GM12878 (cell line): Measurements from ENCODE around the gene PTPN21. TPM values are rescaled to one million over a fixed set of nuclear protein-coding genes. Genes with fewer than 3 reads are reported as not detected.

ENCODE experiments used
- ATAC-seq: fragments of 200-7000 bp; cut with Tn5 transposase; 3 replicates; pipeline ENCODE4 v1.9.1; 2020; ENCODE audit warnings: mild to moderate bottlenecking, moderate library complexity
- BruUV-seq: library from RNA; stranded (reverse); fragments of 400-500 nt; replicated peaks from 2 replicates; lab custom pipeline; 2021; lab: Mats Ljungman, UMichigan
- CTCF ChIA-PET: fragments of 300-600 bp; sonication (Branson Sonifier 250); formaldehyde crosslinking; extraction: SDS; loops from one replicate; lab custom pipeline; 2021; ENCODE audit warnings: inconsistent platforms; lab: Yijun Ruan, JAX
- POLR2A ChIA-PET: fragments of 350-600 bp; formaldehyde crosslinking; extraction: SDS; loops from one replicate; lab custom pipeline; 2021; ENCODE audit warnings: inconsistent platforms; lab: Charles Lee
- RAD21 ChIA-PET: fragments of 300-600 bp; sonication (Branson Sonifier 250); formaldehyde crosslinking; loops from one replicate; lab custom pipeline; 2023; ENCODE audit warnings: antibody characterized with exemption; ENCODE audit not compliant: unreplicated experiment; lab: Charles Lee
- SMC1A ChIA-PET: fragments of 300-600 bp; sonication (Branson Sonifier 250); formaldehyde crosslinking; loops from one replicate; lab custom pipeline; 2023; ENCODE audit not compliant: unreplicated experiment, uncharacterized antibody; lab: Charles Lee
- DNase-seq: peaks from one replicate; pipeline ENCODE4 v3.0.0-alpha.2; 2011; ENCODE audit warnings: low read depth, low spot score
- FAIRE-seq: peaks from 3 replicates; lab custom pipeline; 2011; peaks lifted over from hg19 to GRCh38; lab: Jason Lieb, UNC
- H2AFZ ChIP-seq: 2 replicates; pipeline ENCODE4 v1.6.0; 2011; ENCODE audit warnings: low read depth, low read length, control low read depth; ENCODE audit not compliant: control insufficient read depth
- H3K27ac ChIP-seq: 2 replicates; pipeline ENCODE4 v1.5.1; 2011; ENCODE audit warnings: control low read depth; ENCODE audit not compliant: control insufficient read depth, insufficient read depth
- H3K27me3 ChIP-seq, 2 experiments: replicated peaks in 1 of 2; 2 replicates each; pipeline versions ENCODE4 v1.6.0 to v1.6.1; 2011; ENCODE audit warnings: low read length in 1 of 2; ENCODE audit not compliant: control insufficient read depth in 2 of 2, insufficient read depth in 2 of 2
- H3K36me3 ChIP-seq, 2 experiments: 2 replicates each; pipeline ENCODE4 v1.5.1; 2011; ENCODE audit warnings: low read length in 1 of 2; ENCODE audit not compliant: control insufficient read depth in 2 of 2, insufficient read depth in 2 of 2
- H3K4me1 ChIP-seq: 2 replicates; pipeline ENCODE4 v1.6.1; 2011; ENCODE audit warnings: mild to moderate bottlenecking, low read length, moderate library complexity, mixed read lengths; ENCODE audit not compliant: control insufficient read depth, insufficient read depth
- H3K4me2 ChIP-seq: 2 replicates; pipeline ENCODE4 v1.6.0; 2011; ENCODE audit warnings: control low read depth; ENCODE audit not compliant: control insufficient read depth, insufficient read depth
- H3K4me3 ChIP-seq: fragments of 200-600 bp; sonication (generic); 2 replicates; pipeline ENCODE4 v1.5.1; 2016
- H3K79me2 ChIP-seq: 2 replicates; pipeline ENCODE4 v1.6.0; 2011; ENCODE audit warnings: low read length; ENCODE audit not compliant: control insufficient read depth, insufficient read depth
- H3K9ac ChIP-seq: 2 replicates; pipeline ENCODE4 v1.8.0; 2011; ENCODE audit warnings: low read length, control low read depth, mixed read lengths; ENCODE audit not compliant: control insufficient read depth, insufficient read depth
- H3K9me3 ChIP-seq: replicated peaks from 3 replicates; pipeline ENCODE4 v1.5.1; 2011; ENCODE audit warnings: mild to moderate bottlenecking, low read length; ENCODE audit not compliant: control insufficient read depth, insufficient read depth
- H4K20me1 ChIP-seq: 2 replicates; pipeline ENCODE4 v1.6.0; 2011; ENCODE audit not compliant: control insufficient read depth, insufficient read depth
- CBFB ChIP-seq: IDR thresholded peaks from 2 replicates; pipeline ENCODE4 v1.6.1; 2016; ENCODE audit warnings: antibody characterized with exemption, low read depth
- FOXM1 ChIP-seq: IDR thresholded peaks from 2 replicates; pipeline ENCODE4 v1.6.1; 2012; ENCODE audit warnings: low read depth, mild to moderate bottlenecking, inconsistent platforms, low read length, moderate library complexity
- HDAC6 ChIP-seq: fragments of 200-600 bp; sonication (generic); IDR thresholded peaks from one replicate; pipeline ENCODE4 v1.8.0; 2017; ENCODE audit warnings: antibody characterized with exemption; ENCODE audit not compliant: unreplicated experiment
- KAT2A ChIP-seq: conservative IDR thresholded peaks from 2 replicates; pipeline ENCODE4 v1.6.1; 2011; ENCODE audit warnings: low read depth, low read length; ENCODE audit not compliant: control insufficient read depth
- NR2F1 ChIP-seq: fragments of 450-650 bp; conservative IDR thresholded peaks from 2 replicates; pipeline ENCODE4 v1.6.1; 2017; ENCODE audit warnings: mild to moderate bottlenecking
- PML ChIP-seq: IDR thresholded peaks from 2 replicates; pipeline ENCODE4 v1.6.1; 2012; ENCODE audit warnings: low read length, inconsistent platforms
- POU2F2 ChIP-seq: IDR thresholded peaks from 3 replicates; pipeline ENCODE4 v1.6.1; 2011; ENCODE audit warnings: low read depth, mild to moderate bottlenecking, low read length, borderline replicate concordance
- SMAD5 ChIP-seq: IDR thresholded peaks from 2 replicates; pipeline ENCODE4 v1.6.1; 2016; ENCODE audit warnings: antibody characterized with exemption, low read depth
- SMARCA5 ChIP-seq: fragments of 450-650 bp; IDR thresholded peaks from 2 replicates; pipeline ENCODE4 v1.6.1; 2017; ENCODE audit warnings: mild to moderate bottlenecking
- WRNIP1 ChIP-seq: IDR thresholded peaks from 2 replicates; pipeline ENCODE4 v1.6.1; 2011; ENCODE audit warnings: low read depth, low read length, improper control_type of control experiment, borderline replicate concordance
- ZNF207 ChIP-seq: fragments of 450-650 bp; IDR thresholded peaks from 2 replicates; pipeline ENCODE4 v1.6.1; 2014; ENCODE audit warnings: antibody characterized with exemption, mild to moderate bottlenecking, borderline replicate concordance
- ZNF24 ChIP-seq: fragments of 450-650 bp; IDR thresholded peaks from 2 replicates; pipeline ENCODE4 v1.6.1; 2017; ENCODE audit warnings: antibody characterized with exemption, mild to moderate bottlenecking
- ZNF384 ChIP-seq: IDR thresholded peaks from 2 replicates; pipeline ENCODE4 v1.6.1; 2012; ENCODE audit warnings: low read depth, mild to moderate bottlenecking, low read length, improper control_type of control experiment, borderline replicate concordance
- ZNF622 ChIP-seq: fragments of 450-650 bp; IDR thresholded peaks from 2 replicates; pipeline ENCODE4 v1.6.1; 2017; ENCODE audit warnings: mild to moderate bottlenecking, inconsistent platforms
- WGBS: methylation state at CpG from one replicate; pipeline ENCODE4 v1.1.6; 2016; ENCODE audit warnings: low lambda C conversion rate; ENCODE audit not compliant: insufficient replicate concordance, insufficient coverage; ENCODE audit errors: missing lambda C conversion rate; 5-methylcytosine and 5-hydroxymethylcytosine counted together
- in situ Hi-C: fragments of 300-500 bp; cut with MboI; formaldehyde crosslinking; loops from 9 replicates; pipeline ENCODE4 v1.14.3; 2018; ENCODE audit warnings: mixed read lengths
- intact Hi-C: fragments of 100-400 bp; cut with micrococcal nuclease; formaldehyde crosslinking; loops from one replicate; pipeline ENCODE4 v1.14.2; 2022; ENCODE audit not compliant: unreplicated experiment
- polyA plus RNA-seq, 11 experiments: library from polyadenylated mRNA; depleted of rRNA in 4 of 11; unstranded in 6 of 11; stranded (reverse) in 5 of 11; fragments of >200 nt; fragmentation: Nextera tagmentation in 4 of 11; fragmentation: Illumina TruSeq in 1 of 11; extraction: Ambion mirVana in 4 of 11; extraction: Trizol in 1 of 11; gene quantifications; 1 replicate in 1 of 11; 2 replicates in 10 of 11; pipeline versions ENCODE4 v1.2.1 to v1.2.3, GENCODE V29; 2011 to 2016; ENCODE audit warnings: inconsistent platforms in 2 of 11, missing spikeins in 2 of 11, low read depth in 1 of 11
- total RNA-seq, 4 experiments: library from RNA; depleted of rRNA in 3 of 4; stranded (reverse); fragments of >200 nt in 3 of 4; fragmentation: Illumina TruSeq in 1 of 4; extraction: Trizol in 1 of 4; gene quantifications; 2 replicates each; pipeline versions ENCODE4 v1.2.1 to v1.2.3, GENCODE V29; 2013 to 2021
- TF ChIP-seq, protein P1 (sequence below): IDR thresholded peaks from 2 replicates; pipeline ENCODE4 v1.6.1; 2011; ENCODE audit warnings: borderline replicate concordance, low read depth, mild to moderate bottlenecking, moderate library complexity, mixed read lengths, low read length; ENCODE audit not compliant: insufficient read depth; ENCODE audit errors: extremely low read length
- TF ChIP-seq, protein P2 (sequence below): fragments of 150-350 bp; IDR thresholded peaks from 2 replicates; pipeline ENCODE4 v1.6.1; 2016; ENCODE audit warnings: low read depth, low read length
- TF ChIP-seq, protein P3 (sequence below): IDR thresholded peaks from 2 replicates; pipeline ENCODE4 v1.6.1; 2012; ENCODE audit warnings: improper control_type of control experiment, low read depth, low read length; ENCODE audit not compliant: insufficient replicate concordance

Gene PTPN21
- total and polyA plus RNA-seq, 10 of the 15 experiments (the other 5 are each of a cell fraction or from before 2014, with no cell fraction given), result 0.01 to 0.23 (median 0.04) TPM; not detected in 3

DNA sequence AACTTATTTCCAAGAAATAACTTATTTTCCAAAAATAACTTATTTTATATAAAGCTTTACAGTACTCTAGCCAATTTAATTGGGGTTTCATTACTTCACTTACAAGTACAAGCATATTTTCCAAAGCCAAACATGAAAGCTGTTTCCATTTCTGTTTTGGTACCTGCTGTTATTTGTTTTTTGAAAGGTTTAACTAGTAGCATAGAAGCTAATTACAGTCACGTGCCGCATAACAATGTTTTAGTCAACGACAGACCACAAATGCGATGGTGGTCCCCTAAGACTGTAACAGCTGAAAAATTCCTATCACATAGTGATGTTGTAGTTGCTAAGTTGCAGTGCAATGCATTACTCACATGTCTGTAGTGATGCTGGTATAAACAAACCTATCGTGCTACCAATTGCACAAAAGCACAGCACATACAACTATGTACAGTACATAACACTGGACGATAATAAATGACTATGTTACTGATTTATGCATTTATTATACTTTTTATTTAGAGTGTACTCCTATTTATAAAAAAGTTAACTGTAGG, 21.7 kb downstream of the PTPN21 start:
- WGBS, result 70% methylated on average over 6 of the region's 6 CpGs
- H3K27me3 ChIP-seq, result no peaks in the 10 kb centered on the region
- H3K36me3 ChIP-seq, result no peaks in the 10 kb centered on the region
- no peak for FAIRE-seq
- no peak overlapping the region for H2AFZ ChIP-seq
- ChIA-PET CTCF (no interaction called here), SMC1A (interaction anchor here (1.2 kb wide), 1 partner anchor 9 kb away, joined by 3 read pairs; no protein-coding TSS in a partner anchor), RAD21 (no interaction called here), POLR2A (no interaction called here)
- H3K79me2 ChIP-seq, result no peaks in the 10 kb centered on the region
- H3K4me1 ChIP-seq, result no peaks in the 10 kb centered on the region
- H4K20me1 ChIP-seq, result no peaks in the 10 kb centered on the region
- in situ Hi-C loops (no loop called here), intact Hi-C loops (no loop called here)
- no peaks in the 10 kb centered on the region; the same call in 2 of the 3 replicates for H3K9me3 ChIP-seq
- H3K4me3 ChIP-seq, result no peak overlapping the region
- no peak for ATAC-seq
- no peak for DNase-seq
- H3K27ac ChIP-seq, result no peak overlapping the region
- H3K9ac ChIP-seq, result no peak overlapping the region
- no peak overlapping the region for H3K4me2 ChIP-seq
- BruUV-seq, result no TSS peak
- TF ChIP-seq, protein P1, sequence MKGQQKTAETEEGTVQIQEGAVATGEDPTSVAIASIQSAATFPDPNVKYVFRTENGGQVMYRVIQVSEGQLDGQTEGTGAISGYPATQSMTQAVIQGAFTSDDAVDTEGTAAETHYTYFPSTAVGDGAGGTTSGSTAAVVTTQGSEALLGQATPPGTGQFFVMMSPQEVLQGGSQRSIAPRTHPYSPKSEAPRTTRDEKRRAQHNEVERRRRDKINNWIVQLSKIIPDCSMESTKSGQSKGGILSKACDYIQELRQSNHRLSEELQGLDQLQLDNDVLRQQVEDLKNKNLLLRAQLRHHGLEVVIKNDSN, result no peak
- TF ChIP-seq SMAD5 (no peak), KAT2A (no peak), FOXM1 (no peak), POU2F2 (no peak), HDAC6 (no peak), PML (no peak), WRNIP1 (no peak), ZNF384 (no peak), CBFB (no peak), ZNF207 (no peak), ZNF622 (no peak), ZNF24 (no peak), NR2F1 (no peak), SMARCA5 (no peak)
- TF ChIP-seq, protein P2, sequence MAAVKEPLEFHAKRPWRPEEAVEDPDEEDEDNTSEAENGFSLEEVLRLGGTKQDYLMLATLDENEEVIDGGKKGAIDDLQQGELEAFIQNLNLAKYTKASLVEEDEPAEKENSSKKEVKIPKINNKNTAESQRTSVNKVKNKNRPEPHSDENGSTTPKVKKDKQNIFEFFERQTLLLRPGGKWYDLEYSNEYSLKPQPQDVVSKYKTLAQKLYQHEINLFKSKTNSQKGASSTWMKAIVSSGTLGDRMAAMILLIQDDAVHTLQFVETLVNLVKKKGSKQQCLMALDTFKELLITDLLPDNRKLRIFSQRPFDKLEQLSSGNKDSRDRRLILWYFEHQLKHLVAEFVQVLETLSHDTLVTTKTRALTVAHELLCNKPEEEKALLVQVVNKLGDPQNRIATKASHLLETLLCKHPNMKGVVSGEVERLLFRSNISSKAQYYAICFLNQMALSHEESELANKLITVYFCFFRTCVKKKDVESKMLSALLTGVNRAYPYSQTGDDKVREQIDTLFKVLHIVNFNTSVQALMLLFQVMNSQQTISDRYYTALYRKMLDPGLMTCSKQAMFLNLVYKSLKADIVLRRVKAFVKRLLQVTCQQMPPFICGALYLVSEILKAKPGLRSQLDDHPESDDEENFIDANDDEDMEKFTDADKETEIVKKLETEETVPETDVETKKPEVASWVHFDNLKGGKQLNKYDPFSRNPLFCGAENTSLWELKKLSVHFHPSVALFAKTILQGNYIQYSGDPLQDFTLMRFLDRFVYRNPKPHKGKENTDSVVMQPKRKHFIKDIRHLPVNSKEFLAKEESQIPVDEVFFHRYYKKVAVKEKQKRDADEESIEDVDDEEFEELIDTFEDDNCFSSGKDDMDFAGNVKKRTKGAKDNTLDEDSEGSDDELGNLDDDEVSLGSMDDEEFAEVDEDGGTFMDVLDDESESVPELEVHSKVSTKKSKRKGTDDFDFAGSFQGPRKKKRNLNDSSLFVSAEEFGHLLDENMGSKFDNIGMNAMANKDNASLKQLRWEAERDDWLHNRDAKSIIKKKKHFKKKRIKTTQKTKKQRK, result no peak
- TF ChIP-seq, protein P3, sequence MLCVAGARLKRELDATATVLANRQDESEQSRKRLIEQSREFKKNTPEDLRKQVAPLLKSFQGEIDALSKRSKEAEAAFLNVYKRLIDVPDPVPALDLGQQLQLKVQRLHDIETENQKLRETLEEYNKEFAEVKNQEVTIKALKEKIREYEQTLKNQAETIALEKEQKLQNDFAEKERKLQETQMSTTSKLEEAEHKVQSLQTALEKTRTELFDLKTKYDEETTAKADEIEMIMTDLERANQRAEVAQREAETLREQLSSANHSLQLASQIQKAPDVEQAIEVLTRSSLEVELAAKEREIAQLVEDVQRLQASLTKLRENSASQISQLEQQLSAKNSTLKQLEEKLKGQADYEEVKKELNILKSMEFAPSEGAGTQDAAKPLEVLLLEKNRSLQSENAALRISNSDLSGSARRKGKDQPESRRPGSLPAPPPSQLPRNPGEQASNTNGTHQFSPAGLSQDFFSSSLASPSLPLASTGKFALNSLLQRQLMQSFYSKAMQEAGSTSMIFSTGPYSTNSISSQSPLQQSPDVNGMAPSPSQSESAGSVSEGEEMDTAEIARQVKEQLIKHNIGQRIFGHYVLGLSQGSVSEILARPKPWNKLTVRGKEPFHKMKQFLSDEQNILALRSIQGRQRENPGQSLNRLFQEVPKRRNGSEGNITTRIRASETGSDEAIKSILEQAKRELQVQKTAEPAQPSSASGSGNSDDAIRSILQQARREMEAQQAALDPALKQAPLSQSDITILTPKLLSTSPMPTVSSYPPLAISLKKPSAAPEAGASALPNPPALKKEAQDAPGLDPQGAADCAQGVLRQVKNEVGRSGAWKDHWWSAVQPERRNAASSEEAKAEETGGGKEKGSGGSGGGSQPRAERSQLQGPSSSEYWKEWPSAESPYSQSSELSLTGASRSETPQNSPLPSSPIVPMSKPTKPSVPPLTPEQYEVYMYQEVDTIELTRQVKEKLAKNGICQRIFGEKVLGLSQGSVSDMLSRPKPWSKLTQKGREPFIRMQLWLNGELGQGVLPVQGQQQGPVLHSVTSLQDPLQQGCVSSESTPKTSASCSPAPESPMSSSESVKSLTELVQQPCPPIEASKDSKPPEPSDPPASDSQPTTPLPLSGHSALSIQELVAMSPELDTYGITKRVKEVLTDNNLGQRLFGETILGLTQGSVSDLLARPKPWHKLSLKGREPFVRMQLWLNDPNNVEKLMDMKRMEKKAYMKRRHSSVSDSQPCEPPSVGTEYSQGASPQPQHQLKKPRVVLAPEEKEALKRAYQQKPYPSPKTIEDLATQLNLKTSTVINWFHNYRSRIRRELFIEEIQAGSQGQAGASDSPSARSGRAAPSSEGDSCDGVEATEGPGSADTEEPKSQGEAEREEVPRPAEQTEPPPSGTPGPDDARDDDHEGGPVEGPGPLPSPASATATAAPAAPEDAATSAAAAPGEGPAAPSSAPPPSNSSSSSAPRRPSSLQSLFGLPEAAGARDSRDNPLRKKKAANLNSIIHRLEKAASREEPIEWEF, result no peak
